GM19438 (cell line): Measurements from ENCODE around the gene GPR183.

Experiments used
- ATAC-seq: cut with Tn5 transposase; IDR thresholded peaks from one replicate; pipeline ENCODE4 v1.9.1; 2021; ENCODE audit warnings: low read depth; ENCODE audit not compliant: unreplicated experiment

Gene GPR183

GRCh38 chr13:99296398-99296797 is 10.8 kb downstream of the GPR183 start:
- peak; percentile 52 for ATAC-seq

- ATAC-seq, result no peak
Measured at GRCh38 chr13:99295488-99296252, 11.5 kb downstream of the GPR183 start.

GRCh38 chr13:99294958-99295357 is 12.2 kb downstream of the GPR183 start:
- no peak for ATAC-seq

GRCh38 chr13:99294198-99294597 is 13.0 kb downstream of the GPR183 start:
- no peak for ATAC-seq

GRCh38 chr13:99293178-99293577 is 14.0 kb downstream of the GPR183 start:
- ATAC-seq, result no peak

GRCh38 chr13:99290894-99291293 is 16.3 kb downstream of the GPR183 start:
- ATAC-seq, result no peak

GRCh38 chr13:99289674-99290337 is 17.4 kb downstream of the GPR183 start:
- ATAC-seq, result no peak

- ATAC-seq, result no peak
Measured at GRCh38 chr13:99289271-99289670, 17.9 kb downstream of the GPR183 start.

GRCh38 chr13:99288089-99288488 is 19.1 kb downstream of the GPR183 start:
- ATAC-seq, result peak; percentile 94

GRCh38 chr13:99287551-99287950 is 19.6 kb downstream of the GPR183 start:
- no peak for ATAC-seq

GRCh38 chr13:99285432-99286182 is 21.6 kb downstream of the GPR183 start:
- no peak for ATAC-seq

- ATAC-seq, result peak; percentile 59
Measured at GRCh38 chr13:99282264-99283231, 24.7 kb downstream of the GPR183 start.

- ATAC-seq, result peak; percentile 55
Measured at GRCh38 chr13:99281811-99282263, 25.4 kb downstream of the GPR183 start.

- ATAC-seq, result no peak
Measured at GRCh38 chr13:99280166-99280565, 27.0 kb downstream of the GPR183 start.

GRCh38 chr13:99279637-99280036 is 27.6 kb downstream of the GPR183 start:
- ATAC-seq, result no peak

- no peak for ATAC-seq
Measured at GRCh38 chr13:99278843-99279242, 28.4 kb downstream of the GPR183 start.

- ATAC-seq, result no peak
Measured at GRCh38 chr13:99278200-99278599, 29.0 kb downstream of the GPR183 start.

- ATAC-seq, result no peak
Measured at GRCh38 chr13:99277629-99278028, 29.6 kb downstream of the GPR183 start.

GRCh38 chr13:99276706-99277105 is 30.5 kb downstream of the GPR183 start:
- no peak for ATAC-seq

GRCh38 chr13:99275093-99275469 is 32.1 kb downstream of the GPR183 start:
- no peak for ATAC-seq
